DOHH2 (cell line): Measurements from ENCODE around the gene TSC2.

Source experiments
- H3F3A ChIP-seq: fragments of 200-600 bp; sonication (generic), shearing (Covaris generic); 2 replicates; pipeline ENCODE4 v1.6.0; 2016; ENCODE audit warnings: antibody characterized with exemption, mild to moderate bottlenecking; ENCODE audit not compliant: control insufficient read depth, insufficient read depth
- H3K27ac ChIP-seq: fragments of 200-600 bp; sonication (generic); 2 replicates; pipeline ENCODE4 v1.5.1; 2014; ENCODE audit warnings: low read depth, mild to moderate bottlenecking, low read length, moderate library complexity
- H3K27me3 ChIP-seq: fragments of 200-600 bp; sonication (generic); 2 replicates; pipeline ENCODE4 v1.6.1; 2014; ENCODE audit warnings: mild to moderate bottlenecking, low read length, mixed read lengths; ENCODE audit not compliant: control insufficient read depth
- H3K36me3 ChIP-seq: fragments of 200-600 bp; sonication (generic); 2 replicates; pipeline ENCODE4 v1.6.1; 2014; ENCODE audit warnings: mild to moderate bottlenecking, low read length, moderate library complexity, mixed read lengths; ENCODE audit not compliant: control insufficient read depth
- H3K4me1 ChIP-seq: fragments of 200-600 bp; sonication (generic); 2 replicates; pipeline ENCODE4 v1.6.1; 2014; ENCODE audit warnings: mild to moderate bottlenecking, low read length, mixed read lengths; ENCODE audit not compliant: control insufficient read depth
- H3K4me2 ChIP-seq: fragments of 200-600 bp; sonication (generic); 2 replicates; pipeline ENCODE4 v1.6.0; 2014; ENCODE audit warnings: mild to moderate bottlenecking, low read length, moderate library complexity
- H3K4me3 ChIP-seq: fragments of 200-600 bp; sonication (generic); 2 replicates; pipeline ENCODE4 v1.5.1; 2014; ENCODE audit warnings: mild to moderate bottlenecking, low read length, mixed read lengths
- H3K79me2 ChIP-seq: fragments of 200-600 bp; sonication (generic); 2 replicates; pipeline ENCODE4 v1.6.1; 2014; ENCODE audit warnings: mild to moderate bottlenecking, low read length, mixed read lengths; ENCODE audit not compliant: control insufficient read depth
- H3K9me2 ChIP-seq: fragments of 200-600 bp; sonication (generic); replicated peaks from 2 replicates; pipeline ENCODE4 v1.6.1; 2014; ENCODE audit warnings: mild to moderate bottlenecking, low read length, mixed read lengths; ENCODE audit not compliant: control insufficient read depth
- H3K9me3 ChIP-seq: fragments of 200-600 bp; sonication (generic); 2 replicates; pipeline ENCODE4 v1.6.1; 2014; ENCODE audit warnings: antibody characterized with exemption, low read length, mixed read lengths; ENCODE audit not compliant: control insufficient read depth, insufficient read depth
- H4K20me1 ChIP-seq: fragments of 200-600 bp; sonication (generic); 2 replicates; pipeline ENCODE4 v1.6.0; 2014; ENCODE audit warnings: low read depth, mild to moderate bottlenecking, antibody characterized with exemption, low read length, moderate library complexity; ENCODE audit not compliant: control insufficient read depth, insufficient read depth
- CTCF ChIP-seq: fragments of 200-600 bp; sonication (generic); IDR thresholded peaks from one replicate; pipeline ENCODE4 v1.5.1; 2014; ENCODE audit warnings: antibody characterized with exemption, mild to moderate bottlenecking, low read depth, low read length; ENCODE audit not compliant: poor library complexity, severe bottlenecking
- EZH2phosphoT487 ChIP-seq: fragments of 200-600 bp; sonication (generic); IDR thresholded peaks from 2 replicates; pipeline ENCODE4 v1.6.1; 2017; ENCODE audit warnings: borderline replicate concordance, mild to moderate bottlenecking, antibody characterized with exemption, low read length, moderate library complexity, mixed read lengths

Gene TSC2

DNA sequence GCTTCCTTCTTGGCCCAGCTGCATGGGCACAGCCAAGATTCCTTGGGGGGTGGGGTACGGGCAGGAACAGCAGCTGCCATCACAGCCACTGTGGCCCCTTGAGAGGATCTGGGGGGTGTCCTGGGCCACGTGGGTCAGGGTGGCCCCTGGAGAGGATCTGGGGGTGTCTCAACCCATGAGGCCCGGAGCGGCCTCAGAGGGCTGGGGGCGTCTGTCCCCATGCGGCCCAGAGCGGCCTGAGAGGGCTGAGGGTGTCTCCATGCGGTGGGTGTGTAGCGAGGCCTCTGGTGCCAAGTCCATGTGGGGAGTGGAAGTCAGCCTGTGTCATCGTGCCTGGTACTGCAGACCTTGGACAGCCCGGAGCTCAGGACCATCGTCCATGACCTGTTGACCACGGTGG, 13.7 kb downstream of the TSC2 start:
- Histone ChIP-seq H3K4me2 (no peak overlapping the region), H3F3A (no peaks in the 10 kb centered on the region), H3K4me1 (no peaks in the 10 kb centered on the region), H3K4me3 (no peak overlapping the region), H3K27me3 (no peaks in the 10 kb centered on the region), H3K36me3 (peaks cover 20% of the 10 kb centered on the region), H4K20me1 (no peaks in the 10 kb centered on the region), H3K27ac (no peak overlapping the region), H3K9me3 (no peaks in the 10 kb centered on the region), H3K79me2 (no peaks in the 10 kb centered on the region), H3K9me2 (no peaks in the 10 kb centered on the region)
- TF ChIP-seq CTCF: no peak

DNA sequence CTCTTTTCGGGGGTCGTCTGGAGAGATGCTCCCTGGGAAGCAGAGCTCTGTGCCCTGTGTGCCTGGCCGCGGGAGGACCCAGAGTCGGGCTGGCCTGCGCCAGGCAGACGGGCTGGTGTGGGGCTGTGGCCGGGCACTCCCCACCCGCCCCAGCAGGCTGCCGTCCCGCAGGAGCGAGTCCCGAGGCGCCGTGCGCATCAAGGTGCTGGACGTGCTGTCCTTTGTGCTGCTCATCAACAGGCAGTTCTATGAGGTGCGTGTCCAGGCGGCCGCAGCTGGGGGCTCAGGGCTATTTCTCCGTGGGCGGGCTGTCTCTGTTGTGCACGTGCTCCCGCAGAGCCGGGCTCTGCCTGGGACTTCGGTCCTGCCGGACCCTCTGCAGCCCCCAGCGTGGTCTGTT, 15.0 kb downstream of the TSC2 start:
- no peaks in the 10 kb centered on the region for H3K4me1 ChIP-seq
- no peaks in the 10 kb centered on the region for H3K9me2 ChIP-seq
- H4K20me1 ChIP-seq: no peaks in the 10 kb centered on the region
- H3K79me2 ChIP-seq: no peaks in the 10 kb centered on the region
- no peaks in the 10 kb centered on the region for H3K27me3 ChIP-seq
- H3F3A ChIP-seq: no peaks in the 10 kb centered on the region
- H3K36me3 ChIP-seq: peaks cover 14% of the 10 kb centered on the region
- TF ChIP-seq CTCF (no peak), EZH2phosphoT487 (no peak)
- no peaks in the 10 kb centered on the region for H3K9me3 ChIP-seq
- H3K4me2 ChIP-seq: no peak overlapping the region
- H3K4me3 ChIP-seq: no peak overlapping the region
- H3K27ac ChIP-seq: no peak overlapping the region

GRCh38 chr16:2063861-2064260, 16.1 kb downstream of the TSC2 start:
- Histone ChIP-seq H3K27ac (no peak overlapping the region), H3K36me3 (peaks cover 14% of the 10 kb centered on the region), H3K9me2 (no peaks in the 10 kb centered on the region), H3K27me3 (no peaks in the 10 kb centered on the region), H3K4me2 (no peak overlapping the region), H3K79me2 (no peaks in the 10 kb centered on the region), H4K20me1 (no peaks in the 10 kb centered on the region), H3F3A (no peaks in the 10 kb centered on the region), H3K4me1 (no peaks in the 10 kb centered on the region), H3K9me3 (no peaks in the 10 kb centered on the region), H3K4me3 (no peak overlapping the region)
- TF ChIP-seq CTCF (no peak), EZH2phosphoT487 (no peak)
